PFSK-1 (cell line): ENCODE results near the gene RXFP4.

Source experiments
- POLR2AphosphoS5 ChIP-seq: IDR thresholded peaks from 2 replicates; pipeline ENCODE4 v1.6.1; 2012; ENCODE audit warnings: low read depth, mild to moderate bottlenecking, control low read depth, low read length, moderate library complexity
- TAF1 ChIP-seq: IDR thresholded peaks from 2 replicates; pipeline ENCODE4 v1.6.1; 2012; ENCODE audit warnings: low read length, control low read depth, borderline replicate concordance; ENCODE audit not compliant: insufficient read depth

DNA sequence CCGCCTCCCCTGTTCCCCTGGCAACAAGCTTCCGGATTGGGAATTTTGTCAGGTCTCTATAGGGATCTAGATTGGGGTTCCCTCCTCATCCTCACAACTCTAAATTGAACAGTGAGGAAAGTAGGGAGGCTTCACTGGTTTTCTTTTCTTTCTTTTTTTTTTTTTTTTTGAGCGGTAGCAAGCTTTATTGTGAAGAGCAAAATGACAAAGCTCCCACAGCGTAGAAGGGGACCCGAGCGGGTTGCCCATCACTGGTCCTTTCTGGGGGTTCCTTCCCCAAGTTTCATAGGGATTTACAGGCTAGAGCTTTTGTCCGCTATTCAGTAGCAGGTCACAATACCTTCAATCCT lies 26.6 kb downstream of the RXFP4 start:
- TF ChIP-seq TAF1 = no peak
- TF ChIP-seq POLR2AphosphoS5 = no peak
